ENCODE results near the gene NEB.
"Not testable (repeated sequence)": the region's sequence is repeated elsewhere in the genome, so short reads cannot be mapped to it uniquely, and the experiment has no call there.

Gene NEB

GRCh38 chr2:151602402-151602801, 131.9 kb downstream of the NEB start:
- not testable (repeated sequence) for DNase-seq

DNA sequence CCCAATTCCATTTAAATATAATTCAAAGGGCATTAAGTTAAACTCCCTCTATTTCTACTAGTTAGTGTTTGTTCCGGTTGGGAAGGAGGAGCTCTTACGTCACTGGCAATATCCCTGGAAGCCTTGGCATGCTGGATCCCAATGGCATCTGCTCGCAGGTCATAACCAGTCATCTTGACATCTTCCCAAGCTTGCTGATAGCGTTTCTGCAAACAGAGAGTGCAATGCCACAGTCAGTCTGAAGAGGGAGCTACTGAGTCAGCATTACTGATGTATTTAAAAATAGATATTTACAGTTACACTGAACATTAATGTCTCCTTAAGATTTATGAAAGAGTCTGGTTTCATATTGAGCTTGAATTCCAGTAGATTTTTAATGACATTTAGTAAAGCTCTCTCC, 132.5 kb downstream of the NEB start:
- DNase-seq = not testable (repeated sequence)

DNA sequence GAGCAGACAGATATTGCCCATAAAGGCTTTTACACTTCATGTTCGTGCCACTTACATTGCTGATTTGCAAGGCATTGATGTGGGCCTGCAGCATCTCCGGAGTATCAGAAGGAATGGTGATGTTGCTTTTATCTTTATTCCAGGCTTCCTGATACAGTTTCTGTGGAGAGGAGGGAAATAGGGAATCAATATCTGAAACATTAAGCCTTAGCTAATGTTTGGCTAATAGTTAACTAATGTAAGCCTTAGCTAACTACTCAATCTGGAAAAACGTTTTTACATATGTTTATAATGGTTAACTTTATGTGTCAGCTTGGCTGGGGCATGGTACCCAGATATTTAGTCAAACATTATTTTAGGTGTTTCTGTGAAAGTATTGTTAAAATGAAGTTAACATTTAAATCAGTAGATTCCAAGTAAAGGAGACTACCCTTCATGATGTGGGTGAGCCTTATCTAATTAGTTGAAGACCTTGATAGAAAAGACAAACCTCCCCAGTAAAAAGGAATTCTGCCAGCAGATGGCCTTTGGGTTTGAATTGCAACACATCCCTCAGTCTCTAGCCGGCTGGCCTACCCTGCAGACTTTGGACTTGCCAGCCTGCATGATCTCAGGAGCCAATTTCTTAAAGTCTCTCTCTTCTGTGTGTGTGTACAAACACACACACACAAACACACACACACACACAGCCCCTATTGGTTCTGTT, 137.2 kb downstream of the NEB start:
- DNase-seq = not testable (repeated sequence)

- DNase-seq = not testable (repeated sequence)
Measured at GRCh38 chr2:151591908-151592255, 142.4 kb downstream of the NEB start.

DNA sequence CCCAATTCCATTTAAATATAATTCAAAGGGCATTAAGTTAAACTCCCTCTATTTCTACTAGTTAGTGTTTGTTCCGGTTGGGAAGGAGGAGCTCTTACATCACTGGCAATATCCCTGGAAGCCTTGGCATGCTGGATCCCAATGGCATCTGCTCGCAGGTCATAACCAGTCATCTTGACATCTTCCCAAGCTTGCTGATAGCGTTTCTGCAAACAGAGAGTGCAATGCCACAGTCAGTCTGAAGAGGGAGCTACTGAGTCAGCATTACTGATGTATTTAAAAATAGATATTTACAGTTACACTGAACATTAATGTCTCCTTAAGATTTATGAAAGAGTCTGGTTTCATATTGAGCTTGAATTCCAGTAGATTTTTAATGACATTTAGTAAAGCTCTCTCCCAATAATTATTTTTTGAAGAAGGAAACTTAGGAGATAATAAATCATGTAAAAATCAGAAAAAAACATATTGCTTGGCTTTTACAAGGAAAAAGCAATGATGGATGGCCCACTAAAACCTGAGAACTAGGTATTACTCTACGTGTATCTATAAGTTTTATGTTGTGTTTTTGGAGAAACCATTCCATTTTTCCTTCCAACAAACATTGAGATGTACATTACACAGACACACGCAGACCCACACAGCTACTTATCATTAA, 142.9 kb downstream of the NEB start:
- not testable (repeated sequence) for DNase-seq

DNA sequence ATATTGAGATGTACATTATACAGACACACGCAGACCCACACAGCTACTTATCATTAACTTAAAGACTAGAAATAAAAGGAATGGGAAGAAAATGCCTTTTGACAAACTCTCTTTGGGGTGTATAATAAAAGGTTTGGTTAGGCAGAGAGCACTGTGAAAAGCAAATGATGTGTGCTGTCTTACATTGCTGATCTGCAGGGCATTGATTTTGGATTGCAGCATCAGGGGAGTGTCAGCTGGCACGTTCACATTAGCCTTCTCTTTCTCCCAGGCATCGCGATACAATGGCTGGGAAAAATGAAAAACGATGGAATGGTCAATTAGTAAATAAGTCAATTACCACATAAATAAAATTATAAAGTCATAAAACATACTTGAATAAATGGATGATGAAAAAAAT, 153.0 kb downstream of the NEB start:
- DNase-seq = not testable (repeated sequence)

DNA sequence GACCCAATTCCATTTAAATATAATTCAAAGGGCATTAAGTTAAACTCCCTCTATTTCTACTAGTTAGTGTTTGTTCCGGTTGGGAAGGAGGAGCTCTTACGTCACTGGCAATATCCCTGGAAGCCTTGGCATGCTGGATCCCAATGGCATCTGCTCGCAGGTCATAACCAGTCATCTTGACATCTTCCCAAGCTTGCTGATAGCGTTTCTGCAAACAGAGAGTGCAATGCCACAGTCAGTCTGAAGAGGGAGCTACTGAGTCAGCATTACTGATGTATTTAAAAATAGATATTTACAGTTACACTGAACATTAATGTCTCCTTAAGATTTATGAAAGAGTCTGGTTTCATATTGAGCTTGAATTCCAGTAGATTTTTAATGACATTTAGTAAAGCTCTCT, 153.6 kb downstream of the NEB start:
- DNase-seq = not testable (repeated sequence)

GRCh38 chr2:151577116-151577515, 157.2 kb downstream of the NEB start:
- no peak for DNase-seq

GRCh38 chr2:151576080-151576479, 158.2 kb downstream of the NEB start:
- DNase-seq = no peak

DNA sequence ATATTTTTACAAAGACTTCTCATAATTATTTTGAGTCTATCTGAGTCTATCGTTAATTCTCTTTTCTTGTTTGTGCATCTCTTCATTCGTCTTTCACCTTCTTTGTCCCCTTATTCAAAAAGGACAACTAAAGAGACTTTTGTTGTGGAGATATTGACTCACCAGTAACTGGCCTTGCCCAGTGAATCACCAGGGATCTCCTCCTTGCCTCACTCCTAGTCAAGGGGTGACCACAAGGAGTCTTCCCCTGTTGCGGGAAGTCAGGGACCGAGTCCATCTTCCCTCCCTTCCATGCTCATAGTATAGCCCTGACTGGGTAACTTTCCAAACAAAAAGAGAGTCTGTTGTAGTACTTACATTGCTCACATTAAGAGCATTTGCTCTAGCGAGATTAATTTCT, 158.9 kb downstream of the NEB start:
- DNase-seq = no peak

- DNase-seq = no peak
Measured at GRCh38 chr2:151570191-151570590, 164.1 kb downstream of the NEB start.

DNA sequence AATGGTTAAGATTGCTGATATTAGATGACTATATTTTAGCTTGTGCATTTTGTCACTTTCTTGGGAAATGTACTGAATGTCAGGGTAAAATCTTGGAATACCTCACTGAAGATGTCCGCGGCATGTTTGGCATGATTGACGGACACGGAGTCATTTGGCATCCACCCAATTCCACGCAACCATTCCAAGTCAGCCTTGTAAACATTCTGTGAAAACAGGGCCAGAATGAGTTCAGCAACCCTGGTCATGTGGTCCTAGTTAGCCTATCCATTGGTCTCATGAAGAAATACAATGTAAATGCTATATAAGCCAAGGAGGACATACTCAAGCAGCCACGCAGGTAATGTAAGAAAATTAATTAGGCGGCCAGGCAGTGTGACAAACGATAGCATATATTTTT, 165.1 kb downstream of the NEB start:
- DNase-seq = no peak

- DNase-seq = no peak
Measured at GRCh38 chr2:151568501-151568900, 165.8 kb downstream of the NEB start.

DNA sequence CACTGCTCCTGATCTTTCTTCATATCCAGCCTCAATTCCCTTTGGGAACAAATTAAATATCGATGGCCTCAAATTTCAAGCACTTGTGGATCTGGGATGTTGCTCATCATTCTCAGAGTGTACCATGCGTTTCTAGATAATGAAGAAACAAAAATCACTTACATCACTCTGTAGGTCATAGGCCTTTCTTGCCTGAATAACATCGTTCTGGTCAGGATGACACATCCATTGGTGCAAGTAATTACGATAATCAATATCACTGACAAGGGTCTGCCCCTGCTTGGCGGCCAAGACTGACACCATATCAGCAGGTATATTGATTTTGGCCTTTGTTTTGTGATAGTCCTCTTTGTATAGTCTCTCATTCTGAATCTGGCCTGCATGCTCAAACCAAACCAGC, 167.3 kb downstream of the NEB start:
- no peak for DNase-seq

DNA sequence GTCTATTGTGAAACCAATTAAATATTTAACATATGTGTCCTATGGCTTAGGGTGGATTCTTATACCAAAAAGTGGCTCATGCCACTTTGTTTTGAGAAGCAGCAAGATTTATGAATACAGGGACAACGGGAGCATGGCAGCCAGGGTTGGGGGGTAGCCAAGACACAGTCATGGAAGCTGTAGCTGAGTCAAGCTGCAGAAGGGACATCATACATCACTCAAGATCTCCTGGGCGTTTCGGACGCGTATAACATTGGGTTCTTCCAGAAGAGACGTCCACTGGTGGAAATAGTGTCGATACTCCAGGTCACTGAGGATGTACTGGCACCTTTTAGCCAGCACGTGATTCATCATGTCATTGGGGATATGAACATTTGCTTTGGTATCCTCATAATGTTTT, 171.9 kb downstream of the NEB start:
- DNase-seq = no peak

DNA sequence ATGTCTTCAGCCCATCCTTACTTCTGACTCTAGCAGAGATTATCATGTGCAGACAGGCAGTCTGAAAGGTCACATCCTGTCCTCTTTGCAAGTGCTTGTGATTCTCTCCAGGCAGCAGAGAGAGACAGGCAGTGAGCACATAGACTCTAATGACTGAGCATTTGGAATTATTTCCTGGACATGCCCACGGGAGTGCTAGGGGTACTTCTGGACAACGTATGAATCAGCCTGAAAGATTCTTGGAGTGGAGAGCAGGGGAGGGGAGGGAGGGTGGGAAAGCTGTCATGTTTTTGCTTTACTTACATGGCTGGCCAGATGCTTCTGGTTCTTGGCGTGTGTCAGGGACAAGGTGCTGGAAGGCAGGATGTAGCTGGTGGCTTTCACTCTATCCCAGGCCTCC, 174.0 kb downstream of the NEB start:
- DNase-seq = no peak

DNA sequence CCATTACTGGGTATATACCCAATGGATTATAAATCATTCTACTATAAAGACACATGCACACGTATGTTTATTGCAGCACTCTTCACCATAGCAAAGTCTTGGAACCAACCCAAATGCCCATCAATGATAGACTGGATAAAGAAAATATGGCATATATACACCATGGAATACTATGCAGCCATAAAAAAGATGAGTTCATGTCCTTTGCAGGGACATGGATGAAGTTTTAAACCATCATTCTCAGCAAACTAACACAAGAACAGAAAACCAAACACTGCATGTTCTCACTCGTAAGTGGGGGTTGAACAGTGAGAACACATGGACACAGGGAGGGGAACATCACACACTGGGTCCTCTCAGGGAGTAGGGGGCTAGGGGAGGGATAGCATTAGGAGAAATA, 174.8 kb downstream of the NEB start:
- DNase-seq = not testable (repeated sequence)

DNA sequence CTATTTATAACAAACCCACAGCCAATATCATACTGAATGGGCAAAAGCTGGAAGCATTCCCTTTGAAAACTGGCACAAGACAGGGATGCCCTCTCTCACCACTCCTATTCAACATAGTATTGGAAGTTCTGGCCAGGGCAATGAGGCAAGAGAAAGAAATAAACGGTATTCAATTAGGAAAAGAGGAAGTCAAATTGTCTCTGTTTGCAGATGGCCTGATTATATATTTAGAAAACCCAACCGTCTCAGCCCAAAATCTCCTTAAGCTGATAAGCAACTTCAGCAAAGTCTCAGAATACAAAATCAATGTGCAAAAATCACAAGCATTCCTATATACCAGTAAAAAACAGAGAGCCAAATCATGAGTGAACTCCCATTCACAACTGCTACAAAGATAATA, 176.4 kb downstream of the NEB start:
- DNase-seq = not testable (repeated sequence)

- no peak for DNase-seq
Measured at GRCh38 chr2:151556121-151556520, 178.2 kb downstream of the NEB start.

GRCh38 chr2:151552287-151552686, 182.0 kb downstream of the NEB start:
- no peak for DNase-seq

DNA sequence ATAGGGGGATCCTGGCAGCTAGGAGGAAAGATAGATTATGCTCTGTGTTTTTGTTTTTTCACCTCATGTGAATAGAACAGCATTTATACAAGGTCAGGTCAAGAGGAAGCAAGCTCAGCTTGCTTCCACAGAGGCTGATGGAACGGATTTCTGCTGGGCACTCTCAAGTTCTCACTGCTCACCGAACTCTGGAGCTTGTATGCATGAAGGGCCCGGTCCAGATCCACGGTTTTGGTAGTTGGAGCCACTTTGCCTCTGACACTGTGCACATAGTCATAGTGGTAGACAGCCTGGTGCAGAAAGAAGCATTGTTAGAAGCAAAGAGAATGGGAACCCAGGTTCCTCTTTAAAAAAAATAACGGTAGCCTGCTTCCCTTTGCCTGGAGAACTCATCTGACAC, 182.7 kb downstream of the NEB start:
- DNase-seq = no peak

DNA sequence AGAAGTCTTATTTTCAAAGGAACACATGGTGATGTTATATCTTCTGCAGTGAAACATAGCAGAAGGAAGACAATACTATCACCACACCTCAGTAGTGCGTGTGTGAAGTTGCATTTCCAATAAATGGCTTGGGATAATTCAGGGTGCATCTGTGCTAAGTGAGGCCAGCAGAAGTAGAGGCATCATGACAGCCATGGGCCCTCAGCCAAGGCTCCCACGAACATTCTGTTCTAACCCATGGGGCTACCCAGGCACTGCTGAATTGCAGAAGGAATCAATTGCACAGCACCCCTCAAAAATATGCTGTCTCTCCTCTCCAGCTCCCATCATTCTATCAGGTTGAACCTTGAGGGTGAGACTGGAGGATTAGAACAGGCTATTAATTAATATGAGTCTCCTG, 185.1 kb downstream of the NEB start:
- no peak for DNase-seq

DNA sequence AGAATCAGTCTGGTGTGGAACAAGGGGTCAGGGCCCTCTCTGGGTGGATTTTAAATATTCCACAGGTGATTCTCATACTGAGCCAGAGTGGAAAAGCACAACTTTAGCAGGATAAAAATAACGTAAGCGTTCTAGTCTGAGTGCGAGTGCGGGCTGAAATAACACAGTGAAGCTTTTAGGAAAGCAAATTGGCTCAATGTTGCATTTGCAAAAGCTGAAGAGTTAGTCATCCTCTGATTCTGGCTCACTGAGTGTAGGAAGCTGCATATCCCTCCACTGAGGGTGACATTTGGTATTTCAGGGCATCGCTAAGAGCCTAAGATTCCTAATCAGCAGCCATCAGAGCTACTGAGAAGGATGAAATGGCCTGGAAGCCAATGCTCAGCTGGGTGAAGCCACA, 189.8 kb downstream of the NEB start:
- DNase-seq = no peak

DNA sequence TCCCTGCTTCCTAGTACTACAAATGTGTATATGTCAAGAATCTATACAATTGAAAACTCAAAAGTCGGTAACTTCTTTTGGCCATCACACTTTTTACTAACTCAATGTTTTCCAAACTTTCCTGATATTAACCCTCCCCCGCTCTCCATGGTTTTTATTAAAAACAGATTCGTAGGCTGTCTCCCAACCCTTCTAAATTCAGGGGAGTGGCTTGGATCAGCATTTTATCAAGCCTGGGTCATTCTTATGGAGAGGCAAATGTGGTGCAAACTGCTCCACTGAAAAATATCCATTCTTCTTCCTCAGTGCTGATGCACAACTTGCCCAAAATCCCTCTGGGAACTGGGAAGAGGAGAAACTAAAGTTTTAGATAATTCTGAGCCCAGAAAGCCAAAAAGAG, 190.4 kb downstream of the NEB start:
- DNase-seq = no peak

DNA sequence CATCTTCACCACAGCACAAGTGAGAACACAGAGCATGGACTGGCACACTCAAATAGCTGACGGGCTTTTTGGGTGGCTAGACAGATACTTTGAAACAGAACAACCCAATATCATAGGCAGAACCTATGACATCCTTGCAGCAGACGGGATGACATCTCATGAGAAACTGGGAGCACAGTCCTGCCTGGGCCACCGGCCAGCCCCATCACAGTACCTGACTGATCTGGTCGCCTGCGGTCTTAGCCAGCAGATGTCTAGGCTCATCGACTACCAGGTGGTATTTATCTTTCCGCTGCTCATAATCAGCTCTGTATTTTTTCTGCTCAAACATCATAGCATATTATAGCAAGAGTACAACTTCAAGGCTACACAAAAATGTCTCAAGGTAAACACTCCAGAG, 200.3 kb downstream of the NEB start:
- DNase-seq = no peak
